Vagina (tissue), 2 donors: ENCODE results near the gene PITRM1.

Experiments
- CTCF ChIP-seq, 3 experiments: fragments of 450-650 bp in 2 of 3; fragments of 200-600 bp in 1 of 3; sonication (generic) in 1 of 3; IDR thresholded peaks; one replicate each; pipeline ENCODE4 v1.5.1; 2017 to 2019; ENCODE audit warnings: antibody characterized with exemption in 3 of 3, mild to moderate bottlenecking in 2 of 3, moderate library complexity in 2 of 3
- POLR2A ChIP-seq, 2 donors: fragments of 450-650 bp; IDR thresholded peaks; one replicate each; pipeline ENCODE4 v1.6.1; 2017; ENCODE audit warnings: antibody characterized with exemption in 2 of 2, mild to moderate bottlenecking in 2 of 2, moderate library complexity in 2 of 2

DNA sequence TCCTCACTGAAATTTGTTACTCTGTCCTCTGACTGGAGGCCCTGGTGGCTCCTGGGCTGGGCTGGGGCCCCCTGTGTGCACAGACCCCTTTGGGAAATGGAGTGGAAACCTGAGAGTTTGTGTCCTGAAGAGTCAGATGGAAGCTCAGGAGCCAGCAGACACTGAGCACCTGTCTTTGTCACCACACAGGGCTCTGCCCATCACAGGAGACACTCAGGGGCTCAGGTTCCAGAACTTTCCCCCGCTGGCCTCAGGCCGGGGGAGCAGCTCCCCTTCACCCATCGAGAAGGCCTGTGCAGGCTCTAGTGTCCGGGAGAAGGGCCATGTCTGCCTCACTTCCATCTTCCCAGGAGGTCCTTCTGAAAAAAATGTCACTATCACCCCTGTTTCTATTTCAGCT, 22.3 kb upstream of the PITRM1 start:
- TF ChIP-seq CTCF (IDR thresholded peaks at IDR 0.05) (no peak), POLR2A (IDR thresholded peaks at IDR 0.05) (no peak)
